SK-MEL-5 (cell line): ENCODE data around the gene ADD1. TPM values are rescaled to one million over a fixed set of nuclear protein-coding genes. Genes with fewer than 3 reads are reported as not detected.

Source experiments
- total RNA-seq: library from RNA; depleted of rRNA; stranded (reverse); fragments of >200 nt; shearing (Covaris generic); gene quantifications from 2 replicates; pipeline ENCODE4 v1.2.3, GENCODE V29; 2014; rRNA removed

ADD1 gene
- total RNA-seq, 1 experiment from 2014 or later: 148 TPM

Other genes starting within 250 kb of the ADD1 start
- gene TNIP2, start 87.5 kb upstream of the ADD1 start, total RNA-seq: 41.1 and 43.2 TPM in 2 replicates
- gene SH3BP2, start 50.8 kb upstream of the ADD1 start, total RNA-seq: 15.6 and 18.2 TPM in 2 replicates
- gene NOP14, start 119.6 kb downstream of the ADD1 start, total RNA-seq: 22.5 and 26.1 TPM in 2 replicates
- 2.2 and 3.2 TPM in 2 replicates for gene GRK4, start 119.7 kb downstream of the ADD1 start, total RNA-seq
- gene HTT-AS, start 230.7 kb downstream of the ADD1 start, total RNA-seq: not detected in 2 replicates
- gene HTT, start 230.8 kb downstream of the ADD1 start, total RNA-seq: 17.2 and 18.0 TPM in 2 replicates